Astrocyte of the spinal cord (primary cell): ENCODE measurements around the gene PTPRQ.

Source experiments
- DNase-seq: peaks from one replicate; pipeline ENCODE4 v3.0.0; 2011; ENCODE audit warnings: low read depth, low spot score
- H3K4me3 ChIP-seq: 2 replicates; pipeline ENCODE4 v1.5.1; 2011; ENCODE audit warnings: low read depth, mild to moderate bottlenecking, low read length, moderate library complexity
- in situ Hi-C: cut with HindIII; loops from 2 replicates; pipeline ENCODE4 v1.10.0; 2017; ENCODE audit warnings: low sequenced_read_pairs
- TF ChIP-seq, protein P1 (sequence below): IDR thresholded peaks from 2 replicates; pipeline ENCODE4 v1.5.1; 2012; ENCODE audit warnings: low read depth, mild to moderate bottlenecking, low read length, inconsistent platforms

The PTPRQ gene

DNA sequence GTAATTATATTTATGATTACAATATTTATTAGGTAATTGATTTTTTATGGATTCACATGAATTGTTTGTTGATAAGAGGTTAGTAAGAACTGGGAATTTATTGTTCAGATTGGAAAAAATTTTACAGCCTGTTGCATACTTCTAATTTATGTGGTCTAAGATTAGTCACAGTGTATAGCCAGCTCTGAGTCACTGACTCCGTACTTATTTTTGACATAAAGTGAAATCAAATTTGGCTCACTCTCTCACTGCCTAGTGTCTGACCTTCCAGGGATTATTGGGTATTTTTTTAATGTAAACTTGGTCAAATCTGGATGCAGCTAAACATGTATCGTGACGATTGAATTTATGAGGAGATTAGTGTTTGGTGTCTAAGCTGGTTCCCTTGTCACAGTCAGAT, 109.3 kb downstream of the PTPRQ start:
- no peak overlapping the region for H3K4me3 ChIP-seq
- in situ Hi-C loops: no loop called here
- peak; percentile 91 for DNase-seq
- TF ChIP-seq, protein P1, sequence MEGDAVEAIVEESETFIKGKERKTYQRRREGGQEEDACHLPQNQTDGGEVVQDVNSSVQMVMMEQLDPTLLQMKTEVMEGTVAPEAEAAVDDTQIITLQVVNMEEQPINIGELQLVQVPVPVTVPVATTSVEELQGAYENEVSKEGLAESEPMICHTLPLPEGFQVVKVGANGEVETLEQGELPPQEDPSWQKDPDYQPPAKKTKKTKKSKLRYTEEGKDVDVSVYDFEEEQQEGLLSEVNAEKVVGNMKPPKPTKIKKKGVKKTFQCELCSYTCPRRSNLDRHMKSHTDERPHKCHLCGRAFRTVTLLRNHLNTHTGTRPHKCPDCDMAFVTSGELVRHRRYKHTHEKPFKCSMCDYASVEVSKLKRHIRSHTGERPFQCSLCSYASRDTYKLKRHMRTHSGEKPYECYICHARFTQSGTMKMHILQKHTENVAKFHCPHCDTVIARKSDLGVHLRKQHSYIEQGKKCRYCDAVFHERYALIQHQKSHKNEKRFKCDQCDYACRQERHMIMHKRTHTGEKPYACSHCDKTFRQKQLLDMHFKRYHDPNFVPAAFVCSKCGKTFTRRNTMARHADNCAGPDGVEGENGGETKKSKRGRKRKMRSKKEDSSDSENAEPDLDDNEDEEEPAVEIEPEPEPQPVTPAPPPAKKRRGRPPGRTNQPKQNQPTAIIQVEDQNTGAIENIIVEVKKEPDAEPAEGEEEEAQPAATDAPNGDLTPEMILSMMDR: no peak

DNA sequence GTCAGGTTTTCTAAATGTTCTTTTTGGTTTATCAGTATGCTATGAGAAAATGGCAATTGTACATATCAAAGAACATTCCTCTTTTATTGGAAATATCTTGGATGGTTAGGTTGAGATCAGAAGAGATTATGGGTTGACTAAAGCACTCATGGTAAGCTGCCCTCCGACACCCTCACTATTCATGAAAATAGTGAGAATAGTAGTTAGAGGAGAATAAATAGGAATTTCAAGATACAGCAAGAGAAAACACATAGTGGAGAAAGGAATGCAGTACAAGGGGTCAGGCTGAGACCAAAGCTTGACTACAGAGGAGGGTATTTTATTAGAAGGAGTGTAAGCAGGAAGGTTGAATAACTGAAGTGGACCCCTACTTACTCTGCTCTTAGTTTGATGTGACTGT, 112.5 kb downstream of the PTPRQ start:
- DNase-seq: peak; percentile 43
- H3K4me3 ChIP-seq: no peak overlapping the region
- in situ Hi-C loops: no loop called here
- TF ChIP-seq, protein P1: no peak

DNA sequence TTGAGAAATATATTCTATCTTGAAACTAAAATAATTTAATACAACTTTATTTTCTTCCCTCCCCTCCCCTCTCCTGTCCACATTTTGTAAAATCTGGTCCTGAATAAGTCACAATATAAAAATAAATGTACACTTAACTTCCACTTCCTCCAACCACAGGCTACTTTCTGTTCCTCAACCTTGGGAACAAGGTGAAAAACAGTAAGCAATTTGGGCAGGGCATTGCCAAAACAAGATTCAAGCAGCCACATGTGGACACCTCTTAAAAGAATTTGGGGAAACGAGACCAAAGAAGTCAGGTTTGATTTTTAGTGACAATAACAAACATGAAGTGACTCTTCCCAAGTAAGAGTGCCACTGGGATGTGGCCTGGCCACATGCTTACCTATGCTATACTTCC, 115.7 kb downstream of the PTPRQ start:
- H3K4me3 ChIP-seq: no peak overlapping the region
- DNase-seq: no peak
- in situ Hi-C loops: no loop called here
- TF ChIP-seq, protein P1: no peak

DNA sequence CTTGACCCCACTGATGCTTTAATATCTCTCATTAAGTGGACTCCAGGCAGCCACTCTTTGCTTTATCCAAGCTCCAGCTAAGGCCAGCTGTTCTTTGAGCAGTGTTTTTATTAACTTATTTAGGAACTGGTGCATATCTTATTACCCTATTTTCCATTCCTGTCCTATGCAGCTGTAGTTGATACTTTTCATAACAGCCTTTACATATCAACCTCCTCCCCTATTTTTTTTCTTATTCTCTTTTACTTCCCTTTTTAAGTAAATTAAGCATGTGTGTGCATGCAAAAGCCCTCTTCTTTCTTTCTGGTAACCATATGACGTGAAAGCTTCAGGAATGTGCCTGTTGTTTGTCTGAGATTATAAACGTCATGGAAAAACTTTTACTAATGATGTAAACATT, 121.2 kb downstream of the PTPRQ start:
- TF ChIP-seq, protein P1: no peak
- in situ Hi-C loops: no loop called here
- DNase-seq: peak; percentile 55
- no peak overlapping the region for H3K4me3 ChIP-seq

DNA sequence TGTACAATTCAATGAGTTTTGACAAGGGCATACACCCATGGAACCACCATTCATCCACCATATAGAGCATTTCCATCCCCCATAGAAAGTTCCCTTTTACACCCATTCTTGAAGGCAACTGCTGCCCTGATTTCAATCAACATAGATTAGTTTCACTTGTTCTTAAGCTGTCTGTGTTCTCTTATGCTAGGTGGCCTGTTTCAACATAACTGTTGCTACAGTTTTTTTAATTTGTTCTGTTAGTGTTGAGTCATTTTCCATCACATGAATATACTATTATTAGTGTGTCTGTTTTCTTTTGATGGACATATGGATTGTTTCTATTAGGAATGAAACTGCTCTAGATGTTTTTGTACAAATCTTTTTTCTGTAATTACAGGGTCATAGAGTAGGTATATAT, 123.4 kb downstream of the PTPRQ start:
- TF ChIP-seq, protein P1: no peak
- peak; percentile 34 for DNase-seq
- in situ Hi-C loops: no loop called here

DNA sequence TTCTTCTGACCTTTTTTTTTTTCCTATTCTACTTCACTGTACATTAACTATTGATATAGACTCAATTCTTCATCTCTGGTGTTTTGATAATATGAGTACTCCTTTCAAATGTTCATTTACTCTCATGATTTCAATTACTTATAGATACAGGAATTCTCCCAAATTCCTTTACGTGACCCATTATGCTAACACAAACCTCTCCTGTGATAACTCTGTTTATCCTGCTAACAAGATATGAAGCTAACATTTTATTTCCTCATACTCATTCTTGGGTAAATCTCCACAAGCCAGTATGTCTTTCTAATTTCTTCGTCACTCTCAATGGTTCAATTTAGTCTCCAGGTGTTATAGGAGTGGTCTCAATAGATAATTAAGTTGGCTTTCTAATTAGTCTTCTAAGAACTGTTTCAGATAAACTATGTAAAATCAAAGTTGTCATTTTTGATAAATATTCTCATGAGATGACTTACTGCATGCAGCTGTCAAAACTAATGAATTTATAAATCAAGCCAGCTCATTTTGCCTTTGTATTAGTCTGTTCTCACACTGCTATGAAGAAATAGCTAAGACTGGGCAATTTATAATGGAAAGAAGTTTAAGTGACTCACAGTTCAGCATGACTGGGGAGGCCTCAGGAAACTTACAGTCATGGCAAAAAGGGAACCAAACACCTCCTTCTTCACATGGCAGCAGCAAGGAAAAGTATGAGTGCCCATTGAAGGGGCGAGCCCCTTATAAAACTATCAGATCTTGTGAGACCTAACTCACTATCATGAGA, 132.8 kb downstream of the PTPRQ start:
- H3K4me3 ChIP-seq: no peak overlapping the region
- TF ChIP-seq, protein P1: no peak
- DNase-seq: no peak
- in situ Hi-C loops: no loop called here

More for the DNA sequence above, 123.4 kb downstream of the PTPRQ start:
- H3K4me3 ChIP-seq: no peak overlapping the region

DNA sequence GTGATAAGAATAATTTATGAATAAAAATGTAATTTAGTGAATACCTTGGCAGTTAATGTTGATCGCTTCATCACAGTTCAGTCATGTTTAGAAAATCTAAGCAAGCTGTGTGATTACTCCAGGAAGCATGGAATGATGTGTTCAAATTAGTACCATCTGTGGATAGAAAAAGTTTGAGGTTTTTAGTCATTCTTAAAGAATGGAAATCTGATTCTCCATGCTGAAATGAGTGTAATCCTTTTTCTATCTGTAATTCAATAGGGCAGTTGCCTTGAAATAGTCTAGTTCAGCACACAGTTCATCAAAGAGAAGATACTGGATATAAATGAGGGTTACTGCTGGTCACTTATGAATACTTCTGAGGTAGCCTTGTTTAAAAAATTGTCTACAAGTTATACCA, 136.2 kb downstream of the PTPRQ start:
- peak; percentile 96 for DNase-seq
- TF ChIP-seq, protein P1: no peak
- no peak overlapping the region for H3K4me3 ChIP-seq
- in situ Hi-C loops: no loop called here
